Epithelial cell of proximal tubule (primary cell): ENCODE measurements around the gene RPL29. TPM values are rescaled to one million over a fixed set of nuclear protein-coding genes. Genes with fewer than 3 reads are reported as not detected.
"Not testable (repeated sequence)": the region's sequence is repeated elsewhere in the genome, so short reads cannot be mapped to it uniquely, and the experiment has no call there.

Experiments used
- DNase-seq: peaks from one replicate; pipeline ENCODE4 v3.0.0-alpha.2; 2011; ENCODE audit warnings: low read depth
- H3K4me3 ChIP-seq: 2 replicates; pipeline ENCODE4 v1.5.1; 2011; ENCODE audit warnings: low read depth, mild to moderate bottlenecking, low read length
- CTCF ChIP-seq: conservative IDR thresholded peaks from 2 replicates; pipeline ENCODE4 v1.5.1; 2012; ENCODE audit warnings: low read depth, mild to moderate bottlenecking, low read length
- total RNA-seq: library from RNA; depleted of rRNA; stranded (reverse); fragments of >200 nt; gene quantifications from 2 replicates; pipeline ENCODE4 v1.2.3, GENCODE V29; 2015

RPL29 gene
- 1,795 and 2,087 TPM in 2 replicates for total RNA-seq

DNA sequence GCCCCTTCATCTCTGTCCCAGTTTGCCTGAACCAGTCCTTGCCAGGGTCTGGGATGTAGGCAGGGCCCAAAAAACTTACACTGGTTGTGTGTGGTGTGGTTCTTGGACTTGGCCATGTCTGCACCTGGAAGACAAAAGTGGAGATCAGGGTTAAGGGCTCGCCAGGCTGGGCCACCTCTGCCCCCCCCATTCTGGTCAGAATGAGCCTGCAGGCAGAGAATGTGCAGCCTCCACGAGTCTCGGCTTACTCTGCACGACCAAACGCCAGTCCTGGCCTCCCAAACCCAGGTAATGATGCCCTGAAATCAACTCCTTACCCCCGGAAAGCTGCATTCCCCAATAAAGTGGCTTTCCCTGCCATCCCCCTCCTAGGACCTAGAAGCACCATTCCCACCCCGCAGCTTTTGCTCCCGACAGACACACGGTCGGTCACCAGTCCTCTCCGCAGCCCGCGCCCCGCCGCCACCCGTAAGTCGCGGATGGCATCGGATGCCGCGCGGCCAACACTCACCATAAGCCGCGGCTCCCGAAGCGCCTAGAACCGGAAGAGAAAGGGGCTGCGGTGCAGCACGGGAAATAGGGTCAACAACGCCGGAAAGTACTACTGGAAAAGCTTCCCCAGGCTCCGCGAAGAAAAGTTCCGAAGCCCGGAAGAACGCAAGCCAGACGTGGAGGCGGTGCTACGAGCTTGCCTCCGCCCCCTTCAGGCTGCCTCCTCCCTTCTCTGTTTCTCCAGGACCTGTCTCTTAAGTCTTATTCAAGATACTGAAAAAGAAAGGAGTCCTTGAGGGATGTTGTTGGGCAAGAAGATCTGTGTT is at the start of gene RPL29:
RPL29 (minus strand) TSS at position 550 of the 818 bp plus-strand sequence; CDS start at position 116, 434 bp downstream.
- TF ChIP-seq CTCF = no peak
- DNase-seq = peak; percentile 73
- peak within 1 kb of the TSS; percentile 99 for H3K4me3 ChIP-seq

DNA sequence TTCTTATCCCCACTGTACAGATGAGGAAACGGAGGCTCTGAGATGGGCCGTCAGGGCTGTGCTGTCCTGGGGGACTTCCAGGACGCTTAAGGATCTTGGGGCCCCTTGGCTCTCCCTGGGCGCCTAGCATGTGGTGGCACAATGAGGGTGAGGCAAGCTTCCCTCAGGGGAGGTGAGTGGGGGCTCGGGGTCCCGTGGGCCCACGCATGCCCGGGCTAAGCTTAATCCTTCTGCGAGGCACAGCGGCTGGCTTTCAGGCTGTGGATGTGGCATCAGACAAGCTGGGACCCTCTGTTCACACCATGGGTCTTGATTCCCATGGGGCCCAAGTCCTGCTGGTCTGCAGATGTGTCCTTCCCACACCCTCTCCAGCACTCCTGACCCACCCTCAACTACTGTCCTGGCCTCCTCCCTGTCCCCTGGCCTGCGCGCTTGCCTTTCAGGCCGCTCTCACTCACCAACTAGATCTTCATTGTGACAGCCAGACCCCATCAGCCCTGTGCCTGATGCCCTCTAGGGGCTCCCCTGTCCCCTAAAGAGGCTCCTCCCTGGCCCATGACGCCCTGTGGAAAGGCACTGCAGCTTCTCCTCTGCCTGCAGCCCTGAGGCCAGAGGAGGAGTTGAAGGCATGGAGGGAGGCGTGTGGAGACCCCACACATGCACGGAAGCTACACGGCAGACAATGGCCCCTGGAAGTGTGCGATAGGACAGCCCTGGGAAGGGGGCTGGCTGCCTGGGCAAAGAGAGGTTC is 49.3 kb upstream of the RPL29 start:
- DNase-seq = no peak
- TF ChIP-seq CTCF = no peak

DNA sequence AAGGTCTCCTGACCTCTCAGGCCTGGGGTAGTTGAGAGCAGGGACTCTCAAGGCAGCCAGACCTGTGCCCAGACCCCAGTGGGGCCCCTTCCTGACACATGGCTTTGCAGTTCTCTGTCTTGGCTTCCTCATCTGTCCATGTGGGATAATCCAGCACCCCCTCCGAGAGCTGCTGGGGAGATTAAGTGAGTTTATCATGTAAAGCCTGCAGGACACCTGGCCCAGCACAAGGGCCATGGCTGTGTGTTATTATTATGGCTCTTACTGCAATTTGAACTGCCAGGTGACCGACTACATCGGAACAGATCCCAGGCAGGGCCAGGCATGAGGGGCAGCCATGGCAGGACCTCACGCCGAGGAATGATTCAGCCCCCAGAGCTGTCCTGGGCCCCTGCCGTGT is 48.1 kb upstream of the RPL29 start:
- TF ChIP-seq CTCF = no peak
- DNase-seq = no peak

More for the DNA sequence above, 49.3 kb upstream of the RPL29 start:
- no peak overlapping the region for H3K4me3 ChIP-seq

GRCh38 chr3:52043039-52043438 is 47.3 kb upstream of the RPL29 start:
- not testable (repeated sequence) for H3K4me3 ChIP-seq, DNase-seq

More for the DNA sequence above, 48.1 kb upstream of the RPL29 start:
- H3K4me3 ChIP-seq = no peak overlapping the region

DNA sequence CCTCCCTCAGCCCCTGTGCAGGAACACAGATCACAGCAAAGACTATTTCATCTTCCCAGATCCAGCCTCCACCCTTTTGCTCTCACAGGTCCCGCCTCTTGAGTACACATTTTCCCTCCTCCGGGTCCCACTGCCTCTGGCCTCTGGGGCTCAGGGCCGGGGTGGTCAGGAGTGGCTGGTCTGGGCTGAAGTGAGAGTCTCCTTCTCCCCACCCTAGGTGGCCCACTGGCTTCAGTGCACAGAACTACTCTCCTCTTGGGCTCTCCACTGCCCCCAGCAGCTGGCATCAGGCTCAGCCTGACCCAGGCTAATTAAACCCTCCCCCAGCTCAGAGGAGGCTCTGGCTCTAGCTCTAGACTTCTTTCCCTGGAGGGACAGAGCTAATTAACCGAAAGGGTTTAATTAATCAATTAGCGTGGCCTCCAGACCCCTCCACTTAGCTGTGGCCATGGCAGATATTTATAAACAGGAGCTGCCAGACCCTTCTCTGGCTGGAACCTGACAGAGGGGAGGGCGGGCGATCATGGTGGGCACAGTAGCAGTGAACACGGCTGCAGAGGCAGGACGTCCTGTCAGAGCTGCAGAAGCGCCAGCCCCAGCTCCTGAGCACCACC is 45.5 kb upstream of the RPL29 start:
- peak; percentile 37 for TF ChIP-seq CTCF
- no peak overlapping the region for H3K4me3 ChIP-seq
- DNase-seq = no peak

- no peak for TF ChIP-seq CTCF
- DNase-seq = no peak
- no peak overlapping the region for H3K4me3 ChIP-seq
These were observed 44.9 kb upstream of the RPL29 start for GRCh38 chr3:52040600-52040999.

DNA sequence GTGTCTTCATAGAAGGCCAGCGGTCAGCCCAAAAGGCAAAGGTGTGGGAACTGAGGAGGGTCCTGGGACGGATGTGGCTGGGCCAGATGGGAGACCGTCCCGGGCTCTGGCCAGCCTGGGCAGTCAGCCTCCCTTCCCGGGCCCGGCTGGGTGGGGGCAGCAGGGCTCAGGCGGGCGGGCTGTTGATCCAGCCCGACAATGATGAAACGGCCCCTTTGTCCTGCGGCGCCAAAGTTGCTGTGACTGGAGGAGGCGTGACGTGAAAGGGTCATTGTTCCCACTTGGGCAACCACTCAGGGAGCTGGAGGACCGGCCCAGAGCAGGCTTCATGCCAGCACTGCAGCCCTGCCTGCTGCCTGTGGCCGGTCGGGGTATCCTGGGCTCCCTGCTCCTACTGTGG is 44.2 kb upstream of the RPL29 start:
- no peak for DNase-seq
- no peak overlapping the region for H3K4me3 ChIP-seq
- TF ChIP-seq CTCF = no peak
